Cortex of kidney (tissue), 1 donor: ENCODE measurements around the gene HNF1B.
"Not testable (repeated sequence)": the region's sequence is repeated elsewhere in the genome, so short reads cannot be mapped to it uniquely, and the experiment has no call there.

Source experiments
- DNase-seq: peaks from one replicate; lab custom pipeline; 2025; lab: John Stamatoyannopoulos, UW

Gene HNF1B, protein sequence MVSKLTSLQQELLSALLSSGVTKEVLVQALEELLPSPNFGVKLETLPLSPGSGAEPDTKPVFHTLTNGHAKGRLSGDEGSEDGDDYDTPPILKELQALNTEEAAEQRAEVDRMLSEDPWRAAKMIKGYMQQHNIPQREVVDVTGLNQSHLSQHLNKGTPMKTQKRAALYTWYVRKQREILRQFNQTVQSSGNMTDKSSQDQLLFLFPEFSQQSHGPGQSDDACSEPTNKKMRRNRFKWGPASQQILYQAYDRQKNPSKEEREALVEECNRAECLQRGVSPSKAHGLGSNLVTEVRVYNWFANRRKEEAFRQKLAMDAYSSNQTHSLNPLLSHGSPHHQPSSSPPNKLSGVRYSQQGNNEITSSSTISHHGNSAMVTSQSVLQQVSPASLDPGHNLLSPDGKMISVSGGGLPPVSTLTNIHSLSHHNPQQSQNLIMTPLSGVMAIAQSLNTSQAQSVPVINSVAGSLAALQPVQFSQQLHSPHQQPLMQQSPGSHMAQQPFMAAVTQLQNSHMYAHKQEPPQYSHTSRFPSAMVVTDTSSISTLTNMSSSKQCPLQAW

DNA sequence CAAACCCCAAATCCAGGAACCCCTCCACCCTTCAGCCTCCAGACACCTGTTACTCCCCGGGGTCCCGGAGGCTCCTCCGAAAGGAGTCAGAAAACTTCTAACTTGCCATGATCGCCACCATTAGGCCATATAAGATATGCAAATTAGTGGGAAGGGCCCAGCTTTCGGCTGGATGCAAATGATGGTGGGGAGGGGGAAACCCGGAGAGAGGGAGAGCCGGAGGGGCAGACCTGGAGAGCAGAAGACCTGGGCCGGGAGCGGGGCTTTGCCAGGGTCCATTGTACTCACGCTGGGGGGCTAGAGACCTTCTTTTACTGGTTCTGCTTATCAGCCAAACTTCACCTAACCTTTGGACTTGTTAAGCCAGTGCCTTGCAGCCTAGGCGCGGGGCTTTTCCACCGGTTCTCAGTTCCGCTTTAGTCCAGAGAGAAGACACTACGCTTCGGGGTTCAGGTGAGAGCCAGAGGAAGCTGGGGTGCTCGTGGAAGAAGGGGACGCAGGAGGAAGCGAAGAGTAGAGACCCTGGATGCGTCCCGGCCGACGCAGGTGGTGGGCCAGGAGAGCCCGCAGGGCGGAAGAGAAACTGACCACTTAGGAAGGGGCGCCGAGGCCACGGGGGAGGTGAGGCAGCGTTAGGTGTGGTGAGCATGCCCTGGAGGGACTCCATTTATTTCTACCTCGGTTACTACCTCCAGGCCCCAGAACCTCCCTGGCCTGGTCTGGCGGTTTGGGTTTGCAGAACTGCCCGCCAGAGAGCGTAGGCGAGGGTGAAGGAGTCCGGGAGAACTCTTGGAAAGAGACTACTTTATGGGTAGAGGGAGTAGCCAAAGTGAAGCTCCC, at the start of gene HNF1B:
HNF1B (minus strand) TSS at position 99 of the 840 bp plus-strand sequence. CDS start 175 bp downstream, outside the sequence.
- no peak for DNase-seq

DNA sequence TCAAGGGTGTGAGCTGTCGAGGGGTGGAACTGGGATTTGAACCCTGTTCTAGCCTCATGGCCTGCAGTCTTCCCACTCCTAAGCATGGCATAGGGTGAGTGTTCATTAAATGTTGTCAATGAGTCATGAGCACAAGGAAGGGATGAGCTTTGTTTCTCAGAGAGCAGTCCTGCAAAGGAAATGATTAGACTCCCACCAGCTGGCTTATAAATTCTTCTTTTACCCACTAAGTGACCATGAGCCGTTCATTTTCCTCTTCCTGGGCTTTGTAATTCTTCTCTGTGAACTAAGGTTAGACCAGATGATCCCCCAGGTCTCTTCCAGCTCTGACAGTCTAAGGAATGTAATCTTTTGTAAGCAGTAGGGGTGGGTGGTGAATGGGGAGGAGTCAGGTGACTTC, 47.9 kb upstream of the HNF1B start:
- DNase-seq, result no peak

DNA sequence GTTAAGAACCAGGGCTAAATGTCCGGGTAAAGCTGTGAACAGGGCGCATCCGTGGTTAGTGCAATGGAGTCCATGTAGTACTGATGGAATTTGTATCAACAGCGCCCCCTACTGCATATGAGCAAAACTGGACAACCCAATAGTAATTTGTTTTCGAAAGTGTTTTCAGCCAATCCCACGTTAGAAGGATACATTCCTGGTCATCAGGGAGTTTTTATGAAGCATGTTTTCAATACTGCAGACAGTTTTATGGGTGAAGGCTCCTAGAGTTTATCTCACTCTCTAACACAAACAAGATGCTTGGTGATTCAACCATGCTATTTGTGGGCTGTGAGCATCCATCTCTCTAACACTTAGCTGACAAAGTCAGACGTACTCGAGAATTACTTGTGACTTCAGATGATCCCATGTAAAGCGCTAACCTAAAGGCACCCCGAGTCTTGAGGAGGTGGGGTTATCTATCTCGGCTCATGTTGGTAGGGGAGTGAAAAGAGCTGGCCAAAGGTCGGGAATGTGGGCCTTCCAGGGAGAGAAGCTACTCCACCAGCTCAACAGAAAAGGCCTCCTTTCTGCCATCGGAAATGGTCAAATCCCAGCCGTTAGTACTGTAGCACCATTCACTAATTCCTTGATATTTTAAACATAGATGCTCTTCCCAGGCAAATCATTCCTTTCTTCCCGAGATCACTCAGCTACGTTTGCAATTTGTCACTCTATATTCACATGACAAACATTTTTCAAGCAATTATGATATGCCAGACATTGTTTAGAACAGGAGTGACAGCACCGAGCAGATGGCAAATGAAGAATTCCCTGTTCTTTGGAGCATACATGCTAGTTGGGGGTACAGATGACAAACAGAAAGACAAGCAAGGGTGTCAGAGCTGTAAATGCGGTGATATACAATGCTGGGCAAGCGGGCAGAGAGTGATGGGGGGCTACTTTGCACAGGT, 46.9 kb upstream of the HNF1B start:
- no peak for DNase-seq

DNA sequence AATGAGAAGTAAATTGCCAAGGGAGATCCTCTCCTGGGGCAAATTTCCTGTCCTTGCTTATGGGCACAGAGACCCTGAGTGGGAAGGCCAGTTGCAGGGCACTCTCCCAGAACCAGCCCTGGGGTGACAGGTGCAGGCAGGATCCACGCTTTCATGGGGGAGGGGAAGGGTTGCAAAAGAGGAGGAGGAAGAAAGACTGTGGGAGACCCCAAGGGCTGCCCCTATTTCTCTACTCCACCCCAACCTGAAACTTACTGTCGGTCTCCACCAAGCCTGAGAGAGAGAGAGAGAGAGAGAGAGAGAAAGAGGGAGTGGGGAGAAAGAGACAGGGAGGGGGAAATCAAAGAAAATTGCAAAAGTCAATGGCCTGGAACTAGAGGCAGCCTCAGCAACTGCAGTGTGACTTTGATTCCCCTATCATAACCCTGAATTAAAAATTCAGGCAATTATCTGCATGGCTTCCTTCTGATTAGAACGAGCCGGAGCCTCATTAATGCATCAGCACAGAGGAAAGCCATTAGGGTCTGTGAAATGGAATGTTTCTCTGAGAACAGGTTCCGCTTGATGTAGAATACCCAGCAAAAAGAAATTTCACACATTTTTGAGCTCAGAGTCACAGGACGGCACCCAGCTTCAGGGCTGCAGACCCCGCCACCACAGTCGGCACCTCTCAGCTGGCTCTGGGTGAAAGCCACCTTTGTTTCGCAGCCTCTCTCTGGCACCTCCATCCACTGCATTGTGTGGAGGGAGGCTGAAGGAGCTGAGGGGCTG, 45.1 kb upstream of the HNF1B start:
- no peak for DNase-seq

DNA sequence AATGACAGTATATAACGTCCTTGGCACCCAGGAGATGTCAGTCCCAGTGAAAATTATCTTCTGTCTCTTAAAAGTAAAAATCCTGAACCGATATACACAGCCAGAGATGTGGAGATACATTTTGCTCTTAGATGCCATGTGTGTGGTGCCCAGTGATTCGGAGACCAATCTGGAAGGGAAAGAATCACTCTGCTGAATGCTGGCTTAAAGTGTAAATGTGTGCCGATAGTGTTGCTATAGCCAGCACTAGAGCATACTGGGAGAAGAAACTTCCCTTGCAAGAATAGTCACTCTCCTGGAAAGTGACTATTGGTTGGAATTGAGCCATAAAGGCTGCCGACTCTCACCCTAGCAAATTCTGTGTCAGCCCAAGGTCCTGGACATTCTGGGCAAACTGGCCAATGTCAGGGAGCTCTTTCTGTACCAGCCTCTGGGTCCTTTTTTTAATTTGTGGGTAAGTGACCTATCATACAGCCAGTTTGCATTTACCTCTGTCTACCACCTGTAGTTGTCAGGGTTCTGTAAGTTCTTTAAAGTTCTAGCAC, 44.2 kb upstream of the HNF1B start:
- no peak for DNase-seq

DNA sequence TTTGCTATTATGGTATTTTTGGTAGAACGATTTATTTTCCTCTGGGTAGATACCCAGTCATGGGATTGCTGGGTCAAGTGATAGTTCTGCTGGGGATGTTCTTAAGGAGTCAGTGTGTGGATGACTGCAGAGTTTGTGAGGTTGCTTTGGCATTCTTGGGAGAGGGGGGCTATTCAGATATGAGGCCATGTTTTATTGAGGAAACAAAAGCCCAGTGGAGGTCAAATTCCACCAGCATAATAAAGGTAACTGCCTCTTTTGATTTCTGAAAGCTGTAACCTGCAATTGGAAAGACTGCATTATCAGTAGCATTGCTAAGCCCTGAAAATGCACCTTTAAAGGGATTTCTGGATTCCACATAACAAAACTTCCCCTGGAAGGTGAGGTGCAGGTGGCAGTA, 43.7 kb upstream of the HNF1B start:
- DNase-seq, result no peak

DNA sequence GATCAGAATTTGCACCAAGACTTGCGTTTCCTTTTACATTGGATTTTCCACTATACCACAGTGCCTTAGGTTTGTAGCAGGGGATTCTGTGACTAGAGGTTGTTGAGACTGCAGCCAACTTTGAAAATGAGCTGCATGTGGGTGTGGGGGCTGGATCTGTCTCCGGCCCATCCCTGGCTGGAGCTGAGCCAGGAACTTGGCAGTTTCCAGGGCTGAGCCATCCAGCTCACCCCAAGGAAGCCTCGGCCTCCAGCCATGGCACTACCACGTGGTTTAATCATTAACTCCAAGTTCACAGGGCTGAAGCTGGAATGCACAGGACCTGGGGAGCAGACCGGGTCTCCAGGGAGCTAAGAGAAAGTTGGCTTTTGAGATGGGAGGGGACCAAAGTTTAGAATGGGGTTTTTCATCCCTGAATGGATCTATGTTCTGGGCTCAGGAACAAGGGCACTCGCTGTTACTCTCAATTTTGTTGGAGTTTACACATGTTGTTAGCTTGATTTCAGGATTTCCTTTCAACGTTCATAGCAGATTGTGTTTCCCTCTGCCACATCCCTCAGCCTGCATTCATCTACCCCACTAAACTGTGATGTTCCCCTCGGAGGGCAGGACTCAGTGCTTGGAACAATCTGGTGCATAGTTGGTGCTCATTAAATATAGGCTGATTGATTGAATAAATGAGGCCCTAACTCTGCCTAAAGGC, 42.3 kb upstream of the HNF1B start:
- no peak for DNase-seq

DNA sequence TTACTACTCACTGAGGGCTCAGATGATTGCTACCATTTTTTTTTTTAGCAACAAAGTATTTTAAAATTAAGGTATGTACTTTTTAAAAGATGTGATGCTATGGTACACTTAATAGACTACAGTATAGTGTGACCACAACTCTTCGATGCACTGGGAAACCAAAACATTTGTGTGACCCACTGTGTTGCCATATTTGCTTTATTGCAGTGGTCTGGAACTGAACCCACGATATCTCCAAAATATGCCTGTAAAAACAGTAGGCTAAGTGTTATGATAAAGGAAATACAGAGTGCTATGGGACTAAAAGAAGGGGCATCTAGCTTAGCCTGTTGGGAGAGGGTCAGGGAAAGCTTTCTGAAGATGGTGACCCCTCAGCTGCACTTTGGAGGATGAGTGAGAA, 41.6 kb upstream of the HNF1B start:
- DNase-seq, result no peak

DNA sequence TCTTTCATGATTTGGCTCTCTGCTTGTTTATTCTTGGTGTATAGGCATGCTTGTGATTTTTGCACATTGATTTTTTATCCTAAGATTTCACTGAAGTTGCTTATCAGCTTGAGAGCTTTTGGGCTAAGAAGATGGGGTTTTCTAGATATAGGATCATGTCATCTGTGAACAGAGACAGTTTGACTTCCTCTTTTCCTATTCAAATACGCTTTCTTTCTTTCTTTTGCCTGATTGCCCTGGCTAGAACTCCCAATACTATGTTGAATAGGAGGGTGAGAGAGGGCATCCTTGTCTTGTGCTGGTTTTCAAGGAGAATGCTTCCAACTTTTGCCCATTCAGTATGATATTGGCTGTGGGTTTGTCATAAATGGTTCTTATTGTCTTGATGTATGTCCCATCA, 37.6 kb upstream of the HNF1B start:
- DNase-seq, result not testable (repeated sequence)

DNA sequence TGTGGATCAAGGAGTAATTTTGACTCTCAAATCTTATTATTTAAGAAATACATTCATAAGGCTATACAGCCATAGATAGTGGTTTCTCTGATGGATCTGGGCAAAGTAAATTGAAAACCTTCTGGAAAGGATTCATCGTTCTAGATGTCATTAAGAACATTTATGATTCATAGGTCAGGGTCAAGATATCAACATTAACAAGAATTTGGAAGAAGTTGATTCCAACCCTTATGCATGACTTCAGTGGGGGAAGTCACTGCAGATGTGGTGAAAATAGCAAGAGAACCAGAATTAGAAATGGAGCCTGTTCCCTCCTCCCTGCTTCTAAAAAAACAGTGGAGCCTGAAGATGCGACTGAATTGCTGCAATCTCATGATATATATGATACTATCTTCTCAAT, 36.6 kb upstream of the HNF1B start:
- no peak for DNase-seq

DNA sequence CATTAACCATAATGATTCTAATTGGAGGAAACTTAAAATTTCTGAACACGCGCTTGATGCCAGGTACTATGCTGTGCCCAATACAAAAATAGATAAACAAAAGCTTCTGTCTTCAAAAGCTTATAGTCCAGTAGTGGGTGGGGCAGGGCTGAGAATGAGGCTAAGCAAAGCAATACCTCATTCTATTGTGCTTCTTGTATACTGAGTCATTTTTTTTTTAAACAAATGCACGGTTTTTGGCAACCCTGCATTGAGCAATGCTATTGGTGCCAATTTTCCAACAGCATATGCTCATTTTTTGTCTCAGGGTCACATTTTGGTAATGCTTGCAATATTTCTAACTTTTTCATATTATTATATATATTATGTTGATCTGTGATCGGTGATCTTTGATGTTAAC, 34.7 kb upstream of the HNF1B start:
- DNase-seq, result no peak

DNA sequence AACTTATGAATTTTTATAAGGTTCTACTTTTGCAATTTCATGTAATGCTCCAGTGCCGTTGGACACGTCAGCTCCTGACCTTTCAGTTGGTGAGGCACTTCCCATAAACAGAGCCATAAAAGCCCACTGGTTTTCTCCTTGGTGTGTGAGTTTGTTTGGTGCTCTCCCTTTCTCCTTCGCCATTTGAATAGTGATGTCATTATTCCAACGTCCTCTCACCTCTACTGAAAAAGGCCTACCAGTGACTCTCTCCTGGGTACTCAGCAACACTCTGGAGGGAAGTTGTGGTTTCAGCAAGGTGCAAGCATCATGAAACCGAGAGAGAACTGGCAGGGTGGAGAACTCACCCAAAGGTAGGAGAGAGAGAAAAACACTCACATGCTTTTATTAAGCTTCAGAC, 29.6 kb upstream of the HNF1B start:
- DNase-seq, result no peak

DNA sequence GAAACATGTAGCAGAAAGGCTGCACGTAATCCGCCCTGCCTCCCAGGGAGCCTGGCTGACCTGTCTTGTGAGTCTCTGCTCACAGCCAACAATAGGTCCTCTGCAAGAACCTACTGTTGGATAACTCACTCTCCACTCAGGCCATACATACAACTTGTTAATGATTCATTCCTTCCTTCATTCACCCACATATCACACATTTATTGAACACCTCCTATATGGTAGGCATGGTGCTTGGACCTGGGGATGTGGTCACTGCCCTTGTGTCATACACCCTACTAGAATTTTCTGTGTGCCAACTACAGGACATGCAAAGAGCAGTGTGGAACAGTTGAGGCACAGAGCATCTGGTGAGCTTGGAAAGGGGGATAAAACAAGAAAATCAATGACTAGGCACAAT, 28.1 kb upstream of the HNF1B start:
- DNase-seq, result no peak

DNA sequence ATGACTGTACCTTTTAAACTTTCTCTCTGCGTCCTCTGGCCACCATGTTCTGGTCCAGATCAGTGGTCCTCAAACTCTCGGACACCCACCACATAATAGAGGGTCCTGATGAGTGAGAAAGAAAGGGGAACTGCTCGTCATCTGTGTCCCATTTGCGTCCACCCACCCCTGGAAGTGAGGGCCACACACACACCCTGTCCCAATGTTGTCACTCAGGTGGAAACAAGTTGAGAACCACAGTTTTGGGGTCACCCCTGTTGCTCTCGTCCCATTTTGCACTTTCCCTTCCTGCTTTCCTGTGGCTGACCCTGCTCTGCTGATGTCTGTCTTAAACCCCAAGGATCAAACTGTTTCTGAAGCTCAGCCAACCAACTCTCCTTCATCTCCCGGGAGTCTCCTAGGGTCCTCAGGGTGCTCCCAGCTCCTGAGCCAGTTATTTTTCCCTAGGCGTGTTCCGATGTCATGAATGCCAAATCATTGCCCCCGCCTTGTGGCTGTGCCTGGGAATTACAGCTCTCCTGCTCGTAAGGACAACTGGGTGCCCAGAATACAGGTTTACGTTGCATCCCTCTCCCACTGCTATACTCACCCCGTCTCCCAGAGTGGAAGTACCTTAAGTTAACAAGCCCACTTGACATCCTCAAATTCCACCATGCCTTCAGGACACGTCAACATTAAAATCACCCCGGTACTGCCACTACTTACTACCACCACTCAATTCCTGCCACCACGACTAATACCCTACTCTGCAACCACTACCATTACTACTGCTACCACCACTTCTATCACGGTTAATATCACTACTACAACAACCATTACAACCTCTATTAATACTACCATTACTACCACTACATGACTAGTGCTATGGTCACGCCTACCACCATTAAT, 26.0 kb upstream of the HNF1B start:
- DNase-seq, result no peak

DNA sequence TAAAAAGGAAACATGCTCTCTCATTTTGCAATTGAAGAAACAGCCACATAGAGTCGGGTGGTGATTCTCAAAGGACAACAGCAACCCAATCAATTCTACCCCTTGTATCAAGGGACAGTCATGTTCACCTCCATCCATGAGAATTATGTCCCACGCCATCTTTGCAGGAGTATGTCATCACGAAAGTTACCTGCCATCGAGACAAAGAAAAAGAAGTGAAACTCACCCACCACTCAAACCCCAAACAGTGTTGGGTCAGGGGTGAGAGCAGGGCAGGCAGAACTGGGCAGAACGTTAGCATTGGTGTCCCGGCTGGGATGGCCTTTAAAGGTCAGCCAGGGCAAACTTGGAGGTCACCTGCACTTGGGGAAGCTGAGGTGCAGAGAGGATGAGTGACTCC, 24.2 kb upstream of the HNF1B start:
- no peak for DNase-seq

DNA sequence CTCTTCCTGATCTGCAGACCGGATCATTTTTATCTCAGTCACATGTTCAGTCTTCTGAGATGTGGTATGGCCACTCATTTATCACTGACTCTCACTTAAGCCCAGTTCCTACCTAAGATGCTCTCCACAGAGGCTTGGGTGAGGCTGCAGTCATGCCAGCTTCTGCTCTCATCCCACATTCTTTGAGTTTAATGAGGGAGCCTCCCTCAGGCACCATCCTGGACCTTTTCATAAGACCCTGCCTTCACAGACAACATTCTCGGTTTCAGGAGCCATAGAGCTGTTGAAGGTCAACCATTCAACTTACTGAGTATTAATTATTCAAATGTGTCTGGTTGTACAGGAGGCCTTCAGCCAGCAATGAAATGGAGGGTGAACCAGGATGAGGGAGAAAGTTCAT, 23.6 kb upstream of the HNF1B start:
- DNase-seq, result no peak

DNA sequence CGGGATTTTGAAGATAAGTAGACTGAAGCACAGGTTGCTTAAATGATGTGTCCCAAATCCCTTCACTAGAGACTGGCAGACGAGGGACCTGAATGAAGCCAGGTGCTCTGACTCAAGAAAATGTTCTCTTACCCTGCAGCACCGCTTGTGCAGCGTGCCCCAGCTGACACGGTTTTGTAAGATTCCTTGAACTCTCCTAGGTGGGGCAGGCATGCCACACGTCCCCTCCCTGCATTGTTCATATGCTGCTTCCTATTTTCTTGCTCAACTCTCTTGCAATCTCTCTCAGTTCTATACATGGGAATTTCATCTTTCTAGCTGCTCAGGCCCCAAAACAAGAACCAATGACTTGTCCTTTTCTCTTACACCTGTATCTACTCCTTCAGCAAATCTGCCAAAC, 22.1 kb upstream of the HNF1B start:
- DNase-seq, result no peak

DNA sequence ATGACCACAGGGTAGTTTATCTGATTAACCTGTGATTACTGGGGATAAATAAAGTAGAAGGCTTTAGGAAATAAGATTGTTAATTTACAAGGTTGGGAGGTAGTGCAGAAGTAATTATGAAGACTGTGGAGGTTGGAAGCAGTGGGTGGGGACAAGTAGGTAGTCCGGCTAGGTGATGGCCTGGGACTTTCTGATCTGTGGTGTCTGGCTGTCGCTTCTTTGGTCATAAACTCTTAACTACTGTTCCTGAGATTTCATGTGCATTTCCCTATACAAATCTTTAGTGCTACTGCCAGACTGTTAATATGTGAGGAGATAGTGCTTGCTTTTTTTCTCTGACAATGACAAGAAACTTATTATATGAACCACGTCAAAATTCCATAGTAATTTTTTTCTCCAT, 19.5 kb upstream of the HNF1B start:
- no peak for DNase-seq

DNA sequence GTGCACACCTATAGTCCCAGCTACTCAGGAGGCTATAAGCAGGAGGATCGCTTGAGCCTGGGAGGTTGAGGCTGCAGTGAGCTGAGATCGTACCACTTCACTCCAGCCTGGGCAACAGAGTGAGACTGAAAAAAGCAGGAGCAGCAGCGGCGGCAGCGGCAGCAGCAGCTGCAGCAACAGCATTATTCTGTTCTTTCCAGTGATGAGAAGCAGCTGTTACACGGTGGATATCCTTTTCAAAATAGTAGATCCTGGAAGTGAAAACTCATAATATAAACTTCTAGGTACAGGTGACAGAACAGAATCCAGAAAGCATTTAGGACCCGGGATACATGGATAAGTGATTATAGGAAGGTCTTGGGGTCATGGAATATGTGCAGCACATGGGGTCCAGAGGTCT, 17.8 kb upstream of the HNF1B start:
- no peak for DNase-seq
